GM18499 (cell line): ENCODE measurements around the gene PLP1.
"Not testable (repeated sequence)": the region's sequence is repeated elsewhere in the genome, so short reads cannot be mapped to it uniquely, and the experiment has no call there.

ENCODE experiments used
- ATAC-seq: cut with Tn5 transposase; IDR thresholded peaks from one replicate; pipeline ENCODE4 v1.9.1; 2021; ENCODE audit warnings: moderate number of reproducible peaks; ENCODE audit not compliant: insufficient read depth, unreplicated experiment

The PLP1 gene, protein sequence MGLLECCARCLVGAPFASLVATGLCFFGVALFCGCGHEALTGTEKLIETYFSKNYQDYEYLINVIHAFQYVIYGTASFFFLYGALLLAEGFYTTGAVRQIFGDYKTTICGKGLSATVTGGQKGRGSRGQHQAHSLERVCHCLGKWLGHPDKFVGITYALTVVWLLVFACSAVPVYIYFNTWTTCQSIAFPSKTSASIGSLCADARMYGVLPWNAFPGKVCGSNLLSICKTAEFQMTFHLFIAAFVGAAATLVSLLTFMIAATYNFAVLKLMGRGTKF

DNA sequence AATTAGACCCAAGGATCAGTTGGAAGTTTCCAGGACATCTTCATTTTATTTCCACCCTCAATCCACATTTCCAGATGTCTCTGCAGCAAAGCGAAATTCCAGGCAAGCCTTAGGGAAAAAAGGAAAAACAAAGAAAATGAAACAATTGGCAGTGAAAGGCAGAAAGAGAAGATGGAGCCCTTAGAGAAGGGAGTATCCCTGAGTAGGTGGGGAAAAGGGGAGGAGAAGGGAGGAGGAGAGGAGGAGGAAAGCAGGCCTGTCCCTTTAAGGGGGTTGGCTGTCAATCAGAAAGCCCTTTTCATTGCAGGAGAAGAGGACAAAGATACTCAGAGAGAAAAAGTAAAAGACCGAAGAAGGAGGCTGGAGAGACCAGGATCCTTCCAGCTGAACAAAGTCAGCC lies at the start of gene PLP1:
TSS of gene PLP1 (plus strand) at position 295 of the 400 bp plus-strand sequence. CDS start 156 bp downstream, outside the sequence.
- ATAC-seq, result no peak

- ATAC-seq, result no peak
These were observed 49.5 kb upstream of the PLP1 start for GRCh38 chrX:103727115-103727514.

- no peak for ATAC-seq
These were observed 47.6 kb upstream of the PLP1 start for GRCh38 chrX:103729015-103729414.

- ATAC-seq, result no peak
These were observed 46.4 kb upstream of the PLP1 start for GRCh38 chrX:103730147-103730795.

DNA sequence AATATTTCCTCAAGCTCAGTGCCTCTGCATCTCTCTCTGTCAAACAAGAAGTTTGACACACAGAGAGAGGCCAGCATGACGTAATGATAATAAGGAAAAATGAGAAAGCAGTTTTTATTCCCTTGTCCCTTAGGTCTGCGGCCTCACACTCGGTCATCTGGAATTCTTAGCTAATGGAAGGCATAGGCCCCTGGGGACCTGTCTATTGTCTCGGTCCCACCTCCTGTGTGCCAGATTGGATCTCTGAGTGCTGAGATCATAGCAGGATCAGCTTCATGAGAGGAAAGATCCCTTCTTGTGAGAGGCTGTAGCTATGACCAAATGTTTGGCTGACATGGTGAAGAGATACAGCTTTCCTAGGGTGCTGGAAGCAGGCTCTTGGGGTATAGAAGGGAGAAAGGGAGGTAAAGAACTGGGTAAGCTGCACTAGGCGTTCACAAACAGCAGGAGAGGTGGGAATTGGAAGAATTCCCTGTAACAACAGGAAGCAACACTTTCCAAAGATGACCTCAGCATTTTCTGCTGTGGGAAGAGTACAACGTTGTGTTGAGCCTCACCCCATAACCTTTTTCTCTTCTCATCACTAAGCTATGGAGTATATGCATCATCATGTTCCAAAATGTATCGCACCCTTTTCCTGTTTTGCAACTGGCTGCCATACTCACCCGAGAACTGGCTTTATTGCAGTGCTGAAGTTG lies 45.7 kb upstream of the PLP1 start:
- ATAC-seq, result no peak

GRCh38 chrX:103733017-103733416 lies 43.6 kb upstream of the PLP1 start:
- no peak for ATAC-seq

DNA sequence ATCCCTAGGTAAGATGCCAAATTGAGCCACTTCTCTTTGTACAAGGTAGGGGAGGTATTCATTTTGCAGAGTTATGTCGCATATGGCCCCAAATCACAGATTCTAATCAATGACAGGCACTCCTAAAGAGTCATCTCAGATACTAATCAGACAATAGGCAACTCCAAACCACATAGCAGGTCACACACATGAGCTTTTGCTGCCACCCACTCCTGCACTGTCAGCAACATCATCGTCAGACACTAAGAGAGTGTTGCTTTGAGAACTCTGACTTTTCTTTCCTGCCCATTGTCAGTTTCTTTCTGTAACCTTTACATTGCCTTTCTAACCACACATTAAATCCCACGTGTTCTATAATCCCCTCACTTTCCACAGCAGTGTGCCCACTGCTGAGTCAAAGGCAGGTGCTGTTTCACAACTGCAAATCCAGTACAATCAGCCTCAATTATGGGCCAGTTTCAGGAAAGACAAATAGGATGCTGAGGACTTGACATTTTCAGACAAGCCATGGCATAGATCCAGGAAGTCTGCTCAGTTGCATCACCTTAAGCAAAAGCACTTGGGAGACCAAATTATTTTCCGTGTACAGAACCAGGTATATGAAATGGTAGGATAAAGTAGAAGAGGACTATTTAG lies 42.4 kb upstream of the PLP1 start:
- no peak for ATAC-seq

DNA sequence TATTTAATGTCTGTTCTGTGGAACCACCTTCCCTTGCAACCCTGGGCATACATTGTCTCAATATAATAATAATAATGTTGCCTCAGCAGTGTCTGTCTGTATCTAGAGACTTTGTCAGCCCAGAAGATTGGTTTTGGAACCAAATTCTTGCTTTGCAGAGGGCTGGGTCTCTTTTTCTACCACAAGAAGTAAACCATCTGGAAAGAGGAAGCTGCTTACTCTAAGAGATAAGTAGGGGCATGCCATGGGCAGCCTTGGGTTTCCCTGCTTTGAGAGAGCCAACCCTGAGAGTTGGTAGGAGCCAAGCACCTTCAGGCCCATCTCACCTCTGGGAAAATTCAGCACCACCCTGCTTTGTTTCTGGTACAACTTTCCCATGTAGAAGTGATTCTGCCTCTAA lies 38.9 kb upstream of the PLP1 start:
- ATAC-seq, result no peak

DNA sequence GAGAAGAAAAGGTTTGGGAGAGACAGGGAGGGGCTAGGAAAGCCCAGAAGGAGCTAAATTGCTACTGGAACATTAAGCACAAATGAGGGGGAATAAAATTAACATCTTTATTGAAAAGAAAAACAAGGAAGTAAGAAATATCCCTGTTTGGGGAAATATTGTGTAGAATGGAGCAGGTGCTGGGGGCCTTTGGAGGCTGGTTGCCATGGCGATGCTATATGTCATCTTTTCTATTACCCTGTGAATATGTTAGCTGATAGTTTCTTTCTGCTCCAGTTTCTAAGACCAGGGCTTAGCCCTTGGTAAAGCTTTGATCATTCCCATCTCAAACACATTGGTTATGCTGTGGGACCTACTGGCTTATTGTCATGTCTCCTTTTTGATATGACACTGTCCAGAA lies 37.2 kb upstream of the PLP1 start:
- ATAC-seq, result no peak

GRCh38 chrX:103741879-103742278 lies 34.8 kb upstream of the PLP1 start:
- ATAC-seq, result no peak

DNA sequence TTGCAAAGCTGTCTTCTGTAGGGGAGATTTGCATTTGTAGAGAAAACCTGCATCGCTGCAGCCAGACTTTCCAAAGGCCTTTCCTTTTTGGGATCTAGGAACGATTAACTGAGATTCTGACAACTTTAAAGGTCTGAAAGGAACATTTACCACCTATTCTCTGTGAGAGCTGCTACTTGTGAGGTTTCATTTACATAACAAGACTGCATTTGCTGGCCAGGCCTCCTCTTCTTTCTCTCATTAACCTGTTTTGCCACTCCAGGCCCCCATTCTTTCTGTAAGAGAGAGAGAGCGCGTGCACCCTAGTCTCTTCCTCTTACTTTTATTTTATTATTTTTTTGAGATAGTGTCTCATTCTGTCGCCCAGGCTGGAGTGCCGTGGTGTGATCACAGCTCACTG lies 34.3 kb upstream of the PLP1 start:
- ATAC-seq, result no peak

DNA sequence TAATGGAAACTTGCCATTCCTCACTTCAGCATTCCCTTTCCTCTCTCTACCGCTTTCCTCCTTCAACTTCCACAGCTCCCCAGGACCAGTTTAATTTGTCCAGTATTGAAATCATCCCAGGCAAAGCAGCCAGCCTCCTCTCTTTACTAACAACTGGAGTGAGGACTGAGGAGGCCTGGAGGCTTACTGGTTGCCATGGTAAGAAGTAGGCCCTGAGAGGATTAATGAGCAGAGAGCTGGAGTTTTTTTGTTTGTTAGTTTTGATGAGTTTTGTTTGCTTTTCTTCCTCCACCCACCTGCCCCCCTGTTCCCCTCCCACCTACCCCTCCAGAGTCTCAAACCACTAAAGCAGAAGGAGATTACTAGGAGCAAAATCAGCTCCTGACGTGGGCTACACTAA lies 29.5 kb upstream of the PLP1 start:
- ATAC-seq, result no peak

DNA sequence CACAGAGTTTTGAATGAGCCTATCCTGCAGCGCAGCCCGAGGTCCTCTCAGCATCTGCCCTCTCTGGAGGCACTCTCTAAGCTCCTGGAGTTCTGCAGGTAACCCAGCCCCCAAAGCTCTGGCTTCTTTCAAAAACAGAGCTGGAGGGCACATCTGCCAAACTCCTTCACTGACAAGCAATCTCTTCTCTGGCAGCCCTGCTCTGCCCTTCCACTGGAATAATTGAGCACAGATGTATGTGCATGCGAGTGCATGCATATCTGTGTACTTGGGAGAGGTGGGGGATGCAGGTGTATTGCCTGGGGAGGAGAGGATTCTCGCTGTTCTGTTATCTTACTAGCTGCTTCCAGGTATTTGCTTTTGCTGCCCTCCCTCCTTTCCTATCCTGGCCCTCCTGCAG lies 22.2 kb upstream of the PLP1 start:
- no peak for ATAC-seq

GRCh38 chrX:103756736-103757135 lies 19.9 kb upstream of the PLP1 start:
- no peak for ATAC-seq

DNA sequence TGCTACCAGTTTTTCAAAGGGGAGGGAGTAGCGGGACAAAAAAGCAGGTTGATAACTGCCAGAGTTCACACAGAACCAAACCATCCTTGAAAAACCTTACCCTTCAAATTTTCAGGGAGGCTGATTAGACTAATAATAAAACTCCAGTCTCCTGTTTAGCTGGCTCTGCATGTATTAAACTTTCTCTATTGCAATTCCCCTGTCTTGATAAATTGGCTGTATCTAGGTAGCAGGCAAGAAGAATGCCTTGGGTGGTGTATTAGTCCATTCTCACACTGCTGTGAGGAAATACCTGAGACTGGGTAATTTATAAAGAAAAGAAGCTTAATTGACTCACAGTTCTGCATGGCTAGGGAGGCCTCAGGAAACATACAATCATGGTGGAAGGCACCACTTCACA lies 18.1 kb upstream of the PLP1 start:
- ATAC-seq, result no peak

DNA sequence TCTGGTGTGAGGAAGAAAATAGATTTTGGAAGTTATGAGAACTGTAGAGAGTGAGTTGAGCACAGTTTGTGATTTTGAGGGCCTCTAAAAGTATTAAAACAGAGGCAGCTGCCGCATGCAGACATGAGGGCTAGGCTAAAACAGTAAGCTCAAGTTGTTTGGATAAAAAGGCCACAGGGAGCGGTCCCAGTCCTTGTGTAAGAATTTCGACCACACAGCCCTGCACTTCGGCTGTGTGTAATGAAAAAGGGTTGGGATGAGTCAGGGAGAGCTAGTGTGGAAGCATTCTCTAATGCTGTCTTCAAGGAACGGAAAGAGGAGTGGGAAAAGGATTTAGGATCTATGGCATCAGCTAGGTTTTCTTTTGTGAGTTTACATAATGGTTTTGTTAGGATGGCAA lies 13.1 kb upstream of the PLP1 start:
- not testable (repeated sequence) for ATAC-seq

GRCh38 chrX:103766813-103767555 lies 9.7 kb upstream of the PLP1 start:
- not testable (repeated sequence) for ATAC-seq

- ATAC-seq, result no peak
These were observed 3.2 kb upstream of the PLP1 start for GRCh38 chrX:103773445-103773844.

DNA sequence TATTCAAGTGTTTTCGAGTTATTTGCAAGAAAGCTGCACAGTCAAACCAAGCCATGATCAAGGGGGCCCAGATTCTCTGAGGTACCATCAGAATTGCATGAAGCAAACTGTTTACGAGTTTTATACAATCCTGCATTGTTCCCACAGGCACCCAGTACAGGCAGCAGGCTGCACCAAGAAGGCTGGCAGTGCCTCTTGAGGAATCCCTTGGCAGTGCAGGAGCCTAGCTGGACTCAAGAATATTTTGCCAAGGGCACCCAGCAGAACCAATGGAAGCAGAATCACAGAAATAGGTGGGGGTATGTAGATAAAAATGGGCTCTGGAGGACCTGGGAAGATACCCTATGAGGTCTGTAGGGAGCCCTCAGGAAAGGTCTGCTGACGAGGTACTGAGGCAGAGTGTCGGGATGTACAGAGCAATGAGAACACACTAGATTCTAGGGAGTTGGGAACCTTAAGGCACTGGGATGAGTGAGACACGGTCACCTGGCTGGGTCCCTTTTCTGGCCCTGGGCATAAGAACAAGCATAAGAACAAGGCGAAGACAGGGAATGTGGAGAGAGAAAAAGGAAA lies 2.5 kb upstream of the PLP1 start:
- ATAC-seq, result no peak

GRCh38 chrX:103779141-103779789 lies 2.6 kb downstream of the PLP1 start:
- ATAC-seq, result no peak
